Uterus (tissue), 4 donors: Measurements from ENCODE around the gene PRDM11. TPM values are rescaled to one million over a fixed set of nuclear protein-coding genes. Genes with fewer than 3 reads are reported as not detected.

Source experiments
- DNase-seq, 2 donors: peaks; one replicate each; pipeline ENCODE4 v3.0.0-alpha.2; 2019 to 2020
- H3K27ac ChIP-seq, 2 donors: fragments of 200-600 bp; sonication (generic); 1 replicate in 1 of 2; 2 replicates in 1 of 2; pipeline ENCODE4 v1.5.1; 2016 to 2018
- H3K27me3 ChIP-seq, 2 donors: fragments of 200-600 bp; sonication (generic); one replicate each; pipeline ENCODE4 v1.5.1; 2018 to 2019; ENCODE audit warnings: control low read depth in 1 of 2
- H3K36me3 ChIP-seq, 2 donors: fragments of 200-600 bp; sonication (generic); one replicate each; pipeline ENCODE4 v1.5.1; 2019; ENCODE audit warnings: control low read depth in 1 of 2
- H3K4me1 ChIP-seq, 2 donors: fragments of 200-600 bp; sonication (generic); one replicate each; pipeline ENCODE4 v1.5.1; 2018 to 2019; ENCODE audit warnings: control low read depth in 1 of 2
- H3K4me3 ChIP-seq, 2 donors: fragments of 200-600 bp; sonication (generic); 1 replicate in 1 of 2; 2 replicates in 1 of 2; pipeline ENCODE4 v1.5.1; 2018 to 2019; ENCODE audit warnings: mild to moderate bottlenecking in 1 of 2
- H3K9me3 ChIP-seq, 2 donors: fragments of 200-600 bp; sonication (generic); one replicate each; pipeline ENCODE4 v1.5.1; 2019; ENCODE audit warnings: control low read depth in 1 of 2
- CTCF ChIP-seq, 4 experiments: fragments of 200-600 bp in 2 of 4; fragments of 450-650 bp in 2 of 4; sonication (generic) in 2 of 4; IDR thresholded peaks; one replicate each; pipeline ENCODE4 v1.5.1; 2016 to 2019; ENCODE audit warnings: antibody characterized with exemption in 4 of 4, mild to moderate bottlenecking in 2 of 4, moderate library complexity in 1 of 4
- POLR2A ChIP-seq, 2 donors: fragments of 450-650 bp; IDR thresholded peaks; one replicate each; pipeline ENCODE4 v1.6.1; 2016; ENCODE audit warnings: antibody characterized with exemption in 2 of 2, mild to moderate bottlenecking in 1 of 2, moderate library complexity in 1 of 2
- intact Hi-C: fragments of 100-400 bp; cut with DNase I; formaldehyde crosslinking; loops from one replicate; pipeline ENCODE4 v1.15.1; 2023; ENCODE audit warnings: low total_unique reads
- total RNA-seq, 4 donors: library from RNA; depleted of rRNA in 3 of 4; stranded (reverse); fragments of >200 nt in 3 of 4; gene quantifications; one replicate each; pipeline versions ENCODE4 v1.1.0 to v1.2.4, GENCODE V29; 2014 to 2023
- donor health status: DM: yes; HTN: yes; CAD: no.

Gene PRDM11
- total RNA-seq, 4 donors from 2014 or later, result 7.4 to 318 (median 58.5) TPM

- intact Hi-C loops, result no loop called here
- Histone ChIP-seq H3K27me3 (no peaks in the 10 kb centered on the region), H3K4me3 (no peak overlapping the region), H3K27ac (no peak overlapping the region), H3K9me3 (no peaks in the 10 kb centered on the region), H3K4me1 (no peaks in the 10 kb centered on the region), H3K36me3 (no peaks in the 10 kb centered on the region)
- no peak for TF ChIP-seq CTCF (IDR thresholded peaks at IDR 0.05)
- TF ChIP-seq POLR2A (IDR thresholded peaks at IDR 0.05), result no peak
- DNase-seq, result no peak
Measured at GRCh38 chr11:45269678-45270077, 123.2 kb downstream of the PRDM11 start.

- Histone ChIP-seq H3K9me3 (no peaks in the 10 kb centered on the region), H3K4me3 (no peak overlapping the region), H3K27ac (no peak overlapping the region), H3K27me3 (no peaks in the 10 kb centered on the region), H3K36me3 (no peaks in the 10 kb centered on the region), H3K4me1 (no peaks in the 10 kb centered on the region)
- DNase-seq, result no peak
- TF ChIP-seq POLR2A (IDR thresholded peaks at IDR 0.05) (no peak), CTCF (IDR thresholded peaks at IDR 0.05) (no peak)
- intact Hi-C loops, result no loop called here
Measured at GRCh38 chr11:45270946-45271716, 124.7 kb downstream of the PRDM11 start.

- no peaks in the 10 kb centered on the region for H3K27me3 ChIP-seq
- DNase-seq, result no peak
Measured at GRCh38 chr11:45272701-45273100, 126.3 kb downstream of the PRDM11 start.

GRCh38 chr11:45273509-45273908 lies 127.1 kb downstream of the PRDM11 start:
- Histone ChIP-seq H3K4me3 (no peak overlapping the region), H3K27ac (no peak overlapping the region), H3K9me3 (no peaks in the 10 kb centered on the region), H3K27me3 (no peaks in the 10 kb centered on the region), H3K4me1 (no peaks in the 10 kb centered on the region), H3K36me3 (no peaks in the 10 kb centered on the region)
- TF ChIP-seq CTCF (IDR thresholded peaks at IDR 0.05) (no peak), POLR2A (IDR thresholded peaks at IDR 0.05) (no peak)
- DNase-seq, result no peak
- intact Hi-C loops, result no loop called here

More at GRCh38 chr11:45272701-45273100, 126.3 kb downstream of the PRDM11 start:
- intact Hi-C loops, result no loop called here
- Histone ChIP-seq H3K36me3 (no peaks in the 10 kb centered on the region), H3K4me3 (no peak overlapping the region), H3K4me1 (no peaks in the 10 kb centered on the region), H3K9me3 (no peaks in the 10 kb centered on the region), H3K27ac (no peak overlapping the region)
- TF ChIP-seq CTCF (IDR thresholded peaks at IDR 0.05), result no peak
- TF ChIP-seq POLR2A (IDR thresholded peaks at IDR 0.05), result no peak

GRCh38 chr11:45274206-45274605 lies 127.8 kb downstream of the PRDM11 start:
- TF ChIP-seq CTCF (IDR thresholded peaks at IDR 0.05), result no peak
- TF ChIP-seq POLR2A (IDR thresholded peaks at IDR 0.05), result no peak
- no peak overlapping the region for H3K4me3 ChIP-seq
- H3K27me3 ChIP-seq, result no peaks in the 10 kb centered on the region
- no peaks in the 10 kb centered on the region for H3K9me3 ChIP-seq
- no peak overlapping the region for H3K27ac ChIP-seq
- intact Hi-C loops, result no loop called here
- H3K4me1 ChIP-seq, result no peaks in the 10 kb centered on the region
- H3K36me3 ChIP-seq, result no peaks in the 10 kb centered on the region
- no peak for DNase-seq
